Measurements from ENCODE around the gene ARGLU1.

DNA sequence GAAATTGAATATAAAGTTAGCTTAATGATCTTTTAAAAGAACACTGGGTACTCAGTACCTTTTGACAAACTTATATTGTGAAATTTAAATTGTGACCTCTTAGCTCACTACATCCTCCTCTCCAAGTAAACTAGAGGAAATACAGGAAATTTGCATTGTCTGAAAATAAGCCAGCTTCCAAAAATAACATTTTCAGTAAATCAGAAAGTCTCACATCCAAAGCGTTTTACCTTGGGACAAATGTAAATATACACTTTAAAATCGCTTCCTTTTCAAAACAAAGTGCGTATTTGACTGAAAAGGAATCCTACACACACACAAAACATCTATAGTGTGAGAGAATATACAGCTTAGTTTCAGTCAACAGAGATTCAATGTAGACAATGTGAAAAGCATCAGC lies 30.4 kb downstream of the ARGLU1 start:
- TF ChIP-seq, protein P1, sequence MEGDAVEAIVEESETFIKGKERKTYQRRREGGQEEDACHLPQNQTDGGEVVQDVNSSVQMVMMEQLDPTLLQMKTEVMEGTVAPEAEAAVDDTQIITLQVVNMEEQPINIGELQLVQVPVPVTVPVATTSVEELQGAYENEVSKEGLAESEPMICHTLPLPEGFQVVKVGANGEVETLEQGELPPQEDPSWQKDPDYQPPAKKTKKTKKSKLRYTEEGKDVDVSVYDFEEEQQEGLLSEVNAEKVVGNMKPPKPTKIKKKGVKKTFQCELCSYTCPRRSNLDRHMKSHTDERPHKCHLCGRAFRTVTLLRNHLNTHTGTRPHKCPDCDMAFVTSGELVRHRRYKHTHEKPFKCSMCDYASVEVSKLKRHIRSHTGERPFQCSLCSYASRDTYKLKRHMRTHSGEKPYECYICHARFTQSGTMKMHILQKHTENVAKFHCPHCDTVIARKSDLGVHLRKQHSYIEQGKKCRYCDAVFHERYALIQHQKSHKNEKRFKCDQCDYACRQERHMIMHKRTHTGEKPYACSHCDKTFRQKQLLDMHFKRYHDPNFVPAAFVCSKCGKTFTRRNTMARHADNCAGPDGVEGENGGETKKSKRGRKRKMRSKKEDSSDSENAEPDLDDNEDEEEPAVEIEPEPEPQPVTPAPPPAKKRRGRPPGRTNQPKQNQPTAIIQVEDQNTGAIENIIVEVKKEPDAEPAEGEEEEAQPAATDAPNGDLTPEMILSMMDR (IDR thresholded peaks at IDR 0.05) = no peak
- TF ChIP-seq ZFX (IDR thresholded peaks at IDR 0.05; ENCODE audit: borderline replicate concordance) = no peak

Measured in 22Rv1 (cell line).